ENCODE results near the gene RICTOR. TPM values are rescaled to one million over a fixed set of nuclear protein-coding genes. Genes with fewer than 3 reads are reported as not detected.

RICTOR gene
- polyA plus RNA-seq, 3 donors = 3.5 to 12.8 (median 7.0) TPM

- H3K4me2 ChIP-seq (replicated peaks; ENCODE audit: extremely low read depth, low read length, poor library complexity, severe bottlenecking) = no peak overlapping the region
- intact Hi-C loops (cut with micrococcal nuclease) = no loop called here
These were observed 19.2 kb upstream of the RICTOR start for GRCh38 chr5:39093352-39093751.

GRCh38 chr5:39092581-39093351 is 18.6 kb upstream of the RICTOR start:
- H3K9me3 Mint-ChIP-seq = peaks cover 0 to 8% (median 1%) of the 10 kb centered on the region in 7 donors
- H3K36me3 Mint-ChIP-seq = no peaks in the 10 kb centered on the region
- no peaks in the 10 kb centered on the region for H3K4me1 Mint-ChIP-seq
- Histone ChIP-seq H3K4me2 (replicated peaks; ENCODE audit: extremely low read depth, low read length, poor library complexity, severe bottlenecking) (no peak overlapping the region), H2AFZ (ENCODE audit: insufficient read depth, low read depth, low read length, poor library complexity, severe bottlenecking) (no peak overlapping the region), H4K20me1 (ENCODE audit: insufficient read depth, low read length) (no peaks in the 10 kb centered on the region), H3K9me3 (replicated peaks in 1 of 2; ENCODE audit: control insufficient read depth in 1 of 2, insufficient read depth in 1 of 2, low read length in 2 of 2) (no peaks in the 10 kb centered on the region), H3K36me3 (replicated peaks in 1 of 2; ENCODE audit: control insufficient read depth in 1 of 2, insufficient read depth in 2 of 2, low read length in 2 of 2) (no peaks in the 10 kb centered on the region), H3K27ac (ENCODE audit: low read depth in 1 of 2, low read length in 2 of 2) (no peak overlapping the region), H3K27me3 (ENCODE audit: control insufficient read depth in 2 of 2, insufficient read depth in 2 of 2, low read length in 2 of 2) (no peaks in the 10 kb centered on the region), H3K79me2 (ENCODE audit: insufficient read depth, low read length) (no peaks in the 10 kb centered on the region), H3K4me1 (ENCODE audit: control insufficient read depth in 1 of 2, insufficient read depth in 2 of 2, low read length in 2 of 2) (no peaks in the 10 kb centered on the region), H3K9ac (ENCODE audit: insufficient read depth, low read length, poor library complexity, severe bottlenecking) (no peak overlapping the region), H3K4me3 (replicated peaks in 1 of 3; ENCODE audit: low read depth in 2 of 3, low read length in 3 of 3) (no peak overlapping the region)
- intact Hi-C loops (cut with micrococcal nuclease) = no loop called here
- H3K27ac Mint-ChIP-seq = no peak overlapping the region
- TF ChIP-seq CTCF (IDR thresholded peaks at IDR 0.05) = no peak
- no peak overlapping the region for H3K4me3 Mint-ChIP-seq
- DNase-seq = no peak
- 100% methylated on average over 1 of the region's 4 CpGs for WGBS (ENCODE audit: insufficient coverage)
- peaks cover 0 to 5% (median 0%) of the 10 kb centered on the region in 3 donors for H3K27me3 Mint-ChIP-seq (ENCODE audit: low read depth in 3 of 3)

More at GRCh38 chr5:39093352-39093751, 19.2 kb upstream of the RICTOR start:
- Histone ChIP-seq H3K36me3 (replicated peaks in 1 of 2; ENCODE audit: control insufficient read depth in 1 of 2, insufficient read depth in 2 of 2, low read length in 2 of 2) (no peaks in the 10 kb centered on the region), H3K27ac (ENCODE audit: low read depth in 1 of 2, low read length in 2 of 2) (no peak overlapping the region), H3K4me1 (ENCODE audit: control insufficient read depth in 1 of 2, insufficient read depth in 2 of 2, low read length in 2 of 2) (no peaks in the 10 kb centered on the region), H3K9me3 (replicated peaks in 1 of 2; ENCODE audit: control insufficient read depth in 1 of 2, insufficient read depth in 1 of 2, low read length in 2 of 2) (no peaks in the 10 kb centered on the region), H2AFZ (ENCODE audit: insufficient read depth, low read depth, low read length, poor library complexity, severe bottlenecking) (no peak overlapping the region), H3K4me3 (replicated peaks in 1 of 3; ENCODE audit: low read depth in 2 of 3, low read length in 3 of 3) (no peak overlapping the region), H3K79me2 (ENCODE audit: insufficient read depth, low read length) (no peaks in the 10 kb centered on the region), H3K27me3 (ENCODE audit: control insufficient read depth in 2 of 2, insufficient read depth in 2 of 2, low read length in 2 of 2) (no peaks in the 10 kb centered on the region), H3K9ac (ENCODE audit: insufficient read depth, low read length, poor library complexity, severe bottlenecking) (no peak overlapping the region), H4K20me1 (ENCODE audit: insufficient read depth, low read length) (no peaks in the 10 kb centered on the region)
- H3K4me3 Mint-ChIP-seq = no peak overlapping the region
- H3K27ac Mint-ChIP-seq = no peak overlapping the region
- no CpG with 5 or more reads among the region's 1 CpG for WGBS (ENCODE audit: insufficient coverage)
- peaks cover 0 to 5% (median 0%) of the 10 kb centered on the region in 3 donors for H3K27me3 Mint-ChIP-seq (ENCODE audit: low read depth in 3 of 3)
- DNase-seq = no peak
- H3K4me1 Mint-ChIP-seq = no peaks in the 10 kb centered on the region
- no peaks in the 10 kb centered on the region for H3K36me3 Mint-ChIP-seq
- peaks cover 0 to 8% (median 1%) of the 10 kb centered on the region in 7 donors for H3K9me3 Mint-ChIP-seq
- TF ChIP-seq CTCF (IDR thresholded peaks at IDR 0.05) = no peak

Data from CD14-positive monocyte (primary cell).